Astrocyte (in vitro differentiated cells and primary cell): Measurements from ENCODE around the gene DCAF4L1. TPM values are rescaled to one million over a fixed set of nuclear protein-coding genes. Genes with fewer than 3 reads are reported as not detected.

Experiments used
- total RNA-seq: library from RNA; stranded (reverse); gene quantifications from 2 replicates; pipeline ENCODE4 v1.2.1, GENCODE V29; 2021

Gene DCAF4L1
- total RNA-seq, 1 donor from 2014 or later = 0.20 TPM

Other genes with a start within 250 kb of the DCAF4L1 start
- not detected in 2 replicates for gene PHOX2B, start 233.0 kb upstream of the DCAF4L1 start, total RNA-seq
- 84.0 and 84.5 TPM in 2 replicates for gene TMEM33, start 46.3 kb upstream of the DCAF4L1 start, total RNA-seq
- gene SLC30A9, start 8.8 kb downstream of the DCAF4L1 start, total RNA-seq = 59.3 and 73.2 TPM in 2 replicates
- 0.19 and 0.32 TPM in 2 replicates for gene BEND4, start 170.9 kb downstream of the DCAF4L1 start, total RNA-seq